Stimulated activated CD4-positive, alpha-beta T cell treated with anti-CD3 and anti-CD28 coated beads, Interleukin-1b, Interleukin-23, amount 100 ng/mL, for 24 hours (primary cell): ENCODE results near the gene TMEM179.

Experiments
- DNase-seq, 4 experiments: peaks; one replicate each; pipeline ENCODE4 v3.0.0-alpha.2; 2020; ENCODE audit warnings: low read depth in 4 of 4, low spot score in 1 of 4

TMEM179 gene

GRCh38 chr14:104600141-104600643 is 4.4 kb downstream of the TMEM179 start:
- no peak for DNase-seq

- no peak for DNase-seq
Measured at GRCh38 chr14:104599446-104599845, 5.1 kb downstream of the TMEM179 start.

- no peak for DNase-seq
Measured at GRCh38 chr14:104598910-104599273, 5.7 kb downstream of the TMEM179 start.

GRCh38 chr14:104598039-104598909 is 6.3 kb downstream of the TMEM179 start:
- no peak for DNase-seq

GRCh38 chr14:104597576-104597975 is 7.0 kb downstream of the TMEM179 start:
- no peak for DNase-seq

GRCh38 chr14:104596927-104597351 is 7.6 kb downstream of the TMEM179 start:
- no peak for DNase-seq

GRCh38 chr14:104596451-104596918 is 8.1 kb downstream of the TMEM179 start:
- DNase-seq: no peak

GRCh38 chr14:104595911-104596450 is 8.6 kb downstream of the TMEM179 start:
- DNase-seq: no peak

- DNase-seq: no peak
Measured at GRCh38 chr14:104595116-104595675, 9.4 kb downstream of the TMEM179 start.

GRCh38 chr14:104594310-104595046 is 10.1 kb downstream of the TMEM179 start:
- no peak for DNase-seq

GRCh38 chr14:104593710-104594136 is 10.8 kb downstream of the TMEM179 start:
- no peak for DNase-seq

GRCh38 chr14:104593241-104593701 is 11.3 kb downstream of the TMEM179 start:
- no peak for DNase-seq

- no peak for DNase-seq
Measured at GRCh38 chr14:104592785-104593184, 11.8 kb downstream of the TMEM179 start.

GRCh38 chr14:104592292-104592672 is 12.3 kb downstream of the TMEM179 start:
- DNase-seq: no peak

- DNase-seq: no peak
Measured at GRCh38 chr14:104591506-104592291, 12.9 kb downstream of the TMEM179 start.

GRCh38 chr14:104591031-104591430 is 13.5 kb downstream of the TMEM179 start:
- no peak for DNase-seq

- no peak for DNase-seq
Measured at GRCh38 chr14:104590240-104590965, 14.2 kb downstream of the TMEM179 start.

- DNase-seq: no peak
Measured at GRCh38 chr14:104589338-104590195, 15.0 kb downstream of the TMEM179 start.
